Mesothelial cell of epicardium (in vitro differentiated cells): ENCODE results near the gene SCAPER. TPM values are rescaled to one million over a fixed set of nuclear protein-coding genes. Genes with fewer than 3 reads are reported as not detected.

ENCODE experiments used
- DNase-seq, 2 experiments: peaks; one replicate each; pipeline ENCODE4 v3.0.0; 2021; ENCODE audit warnings: low spot score in 2 of 2; ENCODE audit not compliant: unreplicated experiment in 2 of 2
- H3K27ac Mint-ChIP-seq: 2 replicates; pipeline ENCODE4 v1.8.0; 2021; ENCODE audit warnings: mixed read lengths
- H3K27me3 Mint-ChIP-seq: 2 replicates; pipeline ENCODE4 v1.8.0; 2021; ENCODE audit warnings: low read depth, mixed read lengths
- H3K36me3 Mint-ChIP-seq: 2 replicates; pipeline ENCODE4 v1.8.0; 2021; ENCODE audit warnings: mixed read lengths
- H3K4me1 Mint-ChIP-seq: 2 replicates; pipeline ENCODE4 v1.8.0; 2021; ENCODE audit warnings: mixed read lengths
- H3K4me3 Mint-ChIP-seq: 2 replicates; pipeline ENCODE4 v1.8.0; 2021; ENCODE audit warnings: mild to moderate bottlenecking, moderate library complexity, mixed read lengths
- H3K9me3 Mint-ChIP-seq: 2 replicates; pipeline ENCODE4 v1.8.0; 2021; ENCODE audit warnings: mixed read lengths
- total RNA-seq: library from RNA; stranded (reverse); gene quantifications from 3 replicates; pipeline ENCODE4 v1.2.1, GENCODE V29; 2021
- TF ChIP-seq, protein P1 (sequence below): fragments of 200-600 bp; sonication (generic); IDR thresholded peaks from one replicate; pipeline ENCODE4 v1.5.0; 2021; ENCODE audit warnings: antibody characterized with exemption; ENCODE audit not compliant: unreplicated experiment

The SCAPER gene
- total RNA-seq, 1 donor from 2014 or later: 35.9 TPM

DNA sequence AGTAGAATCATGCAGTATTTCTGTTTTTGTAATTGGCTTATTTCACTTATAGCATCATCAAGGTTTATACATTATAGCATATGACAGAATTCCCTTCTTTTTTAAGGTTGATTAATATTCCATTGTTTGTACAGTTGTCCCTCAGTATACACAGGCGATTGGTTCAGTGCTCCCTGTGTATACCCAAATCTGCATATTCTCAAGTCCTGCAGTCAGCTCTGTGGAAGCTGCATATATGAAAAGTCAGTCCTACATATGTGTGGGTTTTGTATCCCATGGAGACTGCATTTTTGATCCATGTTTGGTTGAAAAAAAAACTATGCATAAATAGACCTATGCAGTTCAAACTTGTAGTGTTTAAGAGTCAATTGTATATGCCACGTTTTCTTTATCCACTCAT is 440.9 kb downstream of the SCAPER start:
- Mint-ChIP-seq H3K9me3 (peaks cover 72% of the 10 kb centered on the region), H3K4me3 (no peak overlapping the region), H3K27ac (no peak overlapping the region), H3K4me1 (no peaks in the 10 kb centered on the region), H3K36me3 (peaks cover 70% of the 10 kb centered on the region), H3K27me3 (no peaks in the 10 kb centered on the region)
- TF ChIP-seq, protein P1, sequence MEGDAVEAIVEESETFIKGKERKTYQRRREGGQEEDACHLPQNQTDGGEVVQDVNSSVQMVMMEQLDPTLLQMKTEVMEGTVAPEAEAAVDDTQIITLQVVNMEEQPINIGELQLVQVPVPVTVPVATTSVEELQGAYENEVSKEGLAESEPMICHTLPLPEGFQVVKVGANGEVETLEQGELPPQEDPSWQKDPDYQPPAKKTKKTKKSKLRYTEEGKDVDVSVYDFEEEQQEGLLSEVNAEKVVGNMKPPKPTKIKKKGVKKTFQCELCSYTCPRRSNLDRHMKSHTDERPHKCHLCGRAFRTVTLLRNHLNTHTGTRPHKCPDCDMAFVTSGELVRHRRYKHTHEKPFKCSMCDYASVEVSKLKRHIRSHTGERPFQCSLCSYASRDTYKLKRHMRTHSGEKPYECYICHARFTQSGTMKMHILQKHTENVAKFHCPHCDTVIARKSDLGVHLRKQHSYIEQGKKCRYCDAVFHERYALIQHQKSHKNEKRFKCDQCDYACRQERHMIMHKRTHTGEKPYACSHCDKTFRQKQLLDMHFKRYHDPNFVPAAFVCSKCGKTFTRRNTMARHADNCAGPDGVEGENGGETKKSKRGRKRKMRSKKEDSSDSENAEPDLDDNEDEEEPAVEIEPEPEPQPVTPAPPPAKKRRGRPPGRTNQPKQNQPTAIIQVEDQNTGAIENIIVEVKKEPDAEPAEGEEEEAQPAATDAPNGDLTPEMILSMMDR: no peak
- DNase-seq: no peak

- no peak for DNase-seq
- Mint-ChIP-seq H3K27ac (no peak overlapping the region), H3K4me3 (no peak overlapping the region)
Measured at GRCh38 chr15:76460871-76461270, 444.3 kb downstream of the SCAPER start.

GRCh38 chr15:76460347-76460746 is 444.8 kb downstream of the SCAPER start:
- Mint-ChIP-seq H3K27ac (no peak overlapping the region), H3K4me3 (no peak overlapping the region), H3K27me3 (no peaks in the 10 kb centered on the region), H3K36me3 (peaks cover 36% of the 10 kb centered on the region), H3K9me3 (peaks cover 42% of the 10 kb centered on the region), H3K4me1 (no peaks in the 10 kb centered on the region)
- DNase-seq: no peak
- TF ChIP-seq, protein P1: no peak

More at GRCh38 chr15:76460871-76461270, 444.3 kb downstream of the SCAPER start:
- peaks cover 47% of the 10 kb centered on the region for H3K9me3 Mint-ChIP-seq
- no peaks in the 10 kb centered on the region for H3K27me3 Mint-ChIP-seq
- no peaks in the 10 kb centered on the region for H3K4me1 Mint-ChIP-seq
- H3K36me3 Mint-ChIP-seq: peaks cover 40% of the 10 kb centered on the region
- TF ChIP-seq, protein P1: no peak

- DNase-seq: no peak
- TF ChIP-seq, protein P1: no peak
- H3K27me3 Mint-ChIP-seq: no peaks in the 10 kb centered on the region
- H3K4me1 Mint-ChIP-seq: no peaks in the 10 kb centered on the region
- H3K36me3 Mint-ChIP-seq: peaks cover 2% of the 10 kb centered on the region
- H3K9me3 Mint-ChIP-seq: no peaks in the 10 kb centered on the region
- no peak overlapping the region for H3K4me3 Mint-ChIP-seq
- no peak overlapping the region for H3K27ac Mint-ChIP-seq
Measured at GRCh38 chr15:76451540-76451939, 453.6 kb downstream of the SCAPER start.

GRCh38 chr15:76449455-76449854 is 455.7 kb downstream of the SCAPER start:
- no peak overlapping the region for H3K4me3 Mint-ChIP-seq
- TF ChIP-seq, protein P1: no peak
- no peak overlapping the region for H3K27ac Mint-ChIP-seq
- no peaks in the 10 kb centered on the region for H3K27me3 Mint-ChIP-seq
- H3K4me1 Mint-ChIP-seq: no peaks in the 10 kb centered on the region
- H3K9me3 Mint-ChIP-seq: peaks cover 8% of the 10 kb centered on the region
- H3K36me3 Mint-ChIP-seq: peaks cover 5% of the 10 kb centered on the region
- DNase-seq: no peak

DNA sequence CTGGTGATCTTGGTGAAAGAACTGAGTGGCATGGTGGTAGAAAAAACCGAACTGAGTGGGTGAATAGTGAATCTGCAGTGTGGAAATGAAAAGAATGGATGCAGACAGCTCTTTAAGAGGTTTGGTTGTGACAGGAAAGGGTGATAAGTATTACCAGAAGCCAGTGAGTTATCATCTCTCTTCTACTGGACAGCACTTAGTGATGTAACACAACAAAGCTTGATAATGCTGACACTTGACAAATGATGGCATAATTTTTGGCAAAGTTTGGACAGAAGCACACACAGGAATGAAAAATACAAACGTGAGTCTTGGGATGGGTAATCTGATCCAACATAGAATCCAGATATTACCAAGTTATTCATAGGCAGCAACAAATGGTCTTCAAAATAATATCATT is 456.4 kb downstream of the SCAPER start:
- H3K27me3 Mint-ChIP-seq: no peaks in the 10 kb centered on the region
- peaks cover 5% of the 10 kb centered on the region for H3K36me3 Mint-ChIP-seq
- TF ChIP-seq, protein P1: no peak
- peaks cover 9% of the 10 kb centered on the region for H3K9me3 Mint-ChIP-seq
- H3K4me3 Mint-ChIP-seq: no peak overlapping the region
- DNase-seq: no peak
- H3K4me1 Mint-ChIP-seq: no peaks in the 10 kb centered on the region
- no peak overlapping the region for H3K27ac Mint-ChIP-seq
